Activated CD8-positive, alpha-beta memory T cell treated with anti-CD3 and anti-CD28 coated beads, Interleukin-2, amount 10 ng/mL, durations not matched to agents 7 days and 5 days (primary cell): ENCODE measurements around the gene B3GNT7. TPM values are rescaled to one million over a fixed set of nuclear protein-coding genes. Genes with fewer than 3 reads are reported as not detected.
A peak's percentile ranks its signal among the peaks of the same experiment; 100 is the strongest.

Experiments used
- ATAC-seq: fragments of 150-1000 bp; cut with Tn5 transposase; one replicate; pipeline ENCODE4 v1.10.0; 2021; ENCODE audit warnings: moderate library complexity
- CTCF ChIA-PET: fragments of 350-600 bp; sonication (Branson Sonifier 250); formaldehyde crosslinking; loops from one replicate; lab custom pipeline; 2021; ENCODE audit warnings: antibody characterized with exemption; lab: Charles Lee
- DNase-seq: peaks from one replicate; pipeline ENCODE4 v3.0.0-alpha.2; 2020
- H3K27ac Mint-ChIP-seq: one replicate; pipeline ENCODE4 v1.8.0; 2021; ENCODE audit warnings: mild to moderate bottlenecking, mixed read lengths
- H3K27me3 Mint-ChIP-seq: one replicate; pipeline ENCODE4 v1.8.0; 2021; ENCODE audit warnings: mixed read lengths
- H3K36me3 Mint-ChIP-seq: one replicate; pipeline ENCODE4 v1.8.0; 2021; ENCODE audit warnings: mild to moderate bottlenecking, mixed read lengths
- H3K4me1 Mint-ChIP-seq: one replicate; pipeline ENCODE4 v1.8.0; 2021; ENCODE audit warnings: mixed read lengths
- H3K4me3 Mint-ChIP-seq: one replicate; pipeline ENCODE4 v1.8.0; 2021; ENCODE audit warnings: mild to moderate bottlenecking, moderate library complexity, mixed read lengths
- H3K9me3 Mint-ChIP-seq: one replicate; pipeline ENCODE4 v1.8.0; 2022; ENCODE audit warnings: low read depth, mixed read lengths
- total RNA-seq, 2 experiments: library from RNA; stranded (reverse); gene quantifications; one replicate each; pipeline ENCODE4 v1.2.3, GENCODE V29; 2021

Gene B3GNT7
- total RNA-seq, 2 experiments from 2014 or later: 0.47 to 0.49 TPM

DNA sequence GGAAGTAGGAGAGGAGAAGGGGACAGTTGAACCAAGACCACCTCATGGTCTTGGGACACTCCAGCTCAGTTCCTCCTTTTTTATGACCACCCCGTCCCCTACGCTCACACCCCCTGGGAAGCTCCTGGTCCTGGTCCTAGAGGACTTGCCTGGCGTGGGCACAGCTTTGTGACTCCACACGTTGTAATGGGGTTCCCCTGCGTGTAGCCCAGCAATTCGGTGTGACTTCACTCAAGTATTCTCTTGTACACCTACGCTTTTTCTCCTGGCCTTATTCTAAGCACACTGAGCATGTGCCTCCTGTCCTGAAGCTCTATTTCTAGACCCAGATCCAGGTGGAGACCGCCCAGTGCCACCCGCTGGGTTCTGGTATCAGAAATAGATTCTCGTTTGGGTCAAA is 36.1 kb upstream of the B3GNT7 start:
- no peaks in the 10 kb centered on the region for H3K9me3 Mint-ChIP-seq
- H3K36me3 Mint-ChIP-seq: no peaks in the 10 kb centered on the region
- no peak overlapping the region for H3K27ac Mint-ChIP-seq

GRCh38 chr2:231359948-231360347 is 35.6 kb upstream of the B3GNT7 start:
- DNase-seq (no peak), ATAC-seq (no peak)
- no peaks in the 10 kb centered on the region for H3K9me3 Mint-ChIP-seq
- H3K27ac Mint-ChIP-seq: no peak overlapping the region
- no peak overlapping the region for H3K4me3 Mint-ChIP-seq
- no peaks in the 10 kb centered on the region for H3K36me3 Mint-ChIP-seq
- no peaks in the 10 kb centered on the region for H3K27me3 Mint-ChIP-seq
- CTCF ChIA-PET: no interaction called here
- peaks cover 21% of the 10 kb centered on the region for H3K4me1 Mint-ChIP-seq

More for the DNA sequence above, 36.1 kb upstream of the B3GNT7 start:
- Mint-ChIP-seq H3K4me1 (peaks cover 19% of the 10 kb centered on the region), H3K4me3 (no peak overlapping the region), H3K27me3 (no peaks in the 10 kb centered on the region)
- ATAC-seq (no peak), DNase-seq (no peak)
- CTCF ChIA-PET: no interaction called here

DNA sequence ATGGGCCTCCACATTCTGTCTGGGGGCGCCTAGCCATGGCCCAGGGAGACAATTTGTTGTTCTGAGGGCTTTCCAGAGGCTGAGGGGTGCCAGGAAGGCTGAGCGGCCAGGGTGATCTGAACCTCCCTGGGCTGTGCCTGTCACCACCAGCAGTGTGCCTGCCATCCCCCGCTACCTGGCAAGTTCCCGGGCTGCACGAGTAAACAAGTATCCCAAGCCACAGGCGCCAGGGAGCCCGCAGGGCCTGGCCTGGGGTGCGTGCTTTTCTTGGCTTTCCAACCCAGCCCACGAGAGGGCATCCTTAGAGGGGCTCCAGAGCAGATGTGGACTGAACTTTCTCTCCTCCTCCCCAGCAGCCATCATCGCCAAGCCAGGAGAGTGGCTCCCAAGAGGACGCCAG is 35.1 kb upstream of the B3GNT7 start:
- CTCF ChIA-PET: no interaction called here
- no peak for ATAC-seq
- no peak for DNase-seq
- Mint-ChIP-seq H3K27ac (no peak overlapping the region), H3K4me1 (peaks cover 21% of the 10 kb centered on the region), H3K4me3 (no peak overlapping the region), H3K27me3 (no peaks in the 10 kb centered on the region), H3K9me3 (no peaks in the 10 kb centered on the region), H3K36me3 (no peaks in the 10 kb centered on the region)

DNA sequence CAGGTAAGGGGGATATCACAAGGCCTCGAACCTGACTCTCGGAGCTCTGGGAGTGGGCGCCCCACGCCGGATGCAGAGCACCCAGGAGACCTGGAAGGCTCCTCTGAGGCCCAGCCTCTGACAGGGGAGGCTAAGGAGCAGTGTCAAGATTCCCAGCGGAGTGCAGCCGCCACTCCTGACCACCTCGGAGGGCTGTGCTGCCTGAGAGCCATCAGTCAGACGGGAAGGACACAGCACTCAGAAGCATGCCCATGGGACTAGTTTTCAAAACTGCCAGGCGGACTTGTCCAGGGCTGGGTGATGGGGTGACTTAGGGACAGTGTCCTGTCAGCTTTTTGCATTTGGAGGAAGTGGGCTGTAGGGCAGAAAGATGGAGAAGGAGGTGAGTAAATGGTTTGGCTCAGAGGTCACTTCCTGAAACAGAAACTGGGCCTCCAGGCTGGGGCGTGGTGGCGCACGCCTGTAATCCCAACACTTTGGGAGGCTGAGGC is 34.6 kb upstream of the B3GNT7 start:
- no peak for DNase-seq
- Mint-ChIP-seq H3K27ac (no peak overlapping the region), H3K9me3 (no peaks in the 10 kb centered on the region), H3K4me3 (no peak overlapping the region), H3K4me1 (peaks cover 21% of the 10 kb centered on the region), H3K27me3 (no peaks in the 10 kb centered on the region), H3K36me3 (no peaks in the 10 kb centered on the region)
- CTCF ChIA-PET: interaction anchor here (1.5 kb wide), 1 partner anchor 91 kb away, joined by 4 read pairs; no protein-coding TSS in a partner anchor
- ATAC-seq: no peak

DNA sequence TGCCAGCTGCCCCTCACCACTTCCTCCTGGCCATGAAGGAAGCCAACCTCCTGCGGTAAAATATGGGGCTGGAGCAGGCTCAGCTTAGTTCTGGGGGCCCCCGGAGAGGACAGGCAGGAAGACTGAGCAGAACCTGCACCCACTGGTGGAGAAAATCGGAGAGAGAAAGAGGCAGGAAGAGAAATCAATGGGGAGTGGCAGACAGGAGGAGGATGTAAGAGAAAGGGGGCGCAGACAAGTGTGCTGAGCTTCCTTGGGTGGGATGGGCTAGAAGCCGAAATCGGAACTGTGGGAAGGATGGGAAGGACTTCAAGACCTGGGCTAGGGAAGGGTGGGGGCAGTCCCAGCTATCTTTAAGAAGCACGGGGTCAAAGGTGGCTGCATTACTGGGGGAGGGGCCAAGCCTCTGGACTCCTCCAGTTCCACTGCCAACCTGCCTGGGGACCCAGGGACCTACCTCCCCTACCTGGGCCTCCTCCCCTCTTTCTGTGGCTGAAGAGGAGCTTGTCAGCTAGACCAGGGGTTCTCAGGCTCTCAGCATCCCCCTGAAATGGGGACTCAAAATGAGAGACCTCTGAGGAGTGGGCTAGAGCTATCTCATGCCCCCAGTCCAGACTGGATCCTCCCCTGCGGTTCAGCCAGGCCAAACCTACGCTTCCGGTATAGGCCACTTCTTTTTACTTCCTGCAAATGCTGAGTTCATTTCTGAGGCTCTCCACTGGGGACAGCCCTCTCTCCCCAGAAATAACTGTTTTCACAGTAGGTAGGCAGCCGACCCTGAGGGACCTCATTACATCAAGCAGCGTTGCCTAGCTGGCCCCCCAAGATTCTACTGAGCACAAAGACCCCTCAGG is 33.6 kb upstream of the B3GNT7 start:
- no peaks in the 10 kb centered on the region for H3K27me3 Mint-ChIP-seq
- H3K9me3 Mint-ChIP-seq: no peaks in the 10 kb centered on the region
- CTCF ChIA-PET: interaction anchor here (0.8 to 1.9 kb wide), 5 partner anchors 12 to 156 kb away, joined by 3 to 10 read pairs (median 4); partner anchors contain the start of gene B3GNT7
- H3K36me3 Mint-ChIP-seq: no peaks in the 10 kb centered on the region
- DNase-seq (peak; percentile 71), ATAC-seq (peak; percentile 89)
- H3K27ac Mint-ChIP-seq: peak overlapping the region; percentile 81
- no peak overlapping the region for H3K4me3 Mint-ChIP-seq
- peaks cover 21% of the 10 kb centered on the region for H3K4me1 Mint-ChIP-seq

- CTCF ChIA-PET: interaction anchor here (1.2 to 1.9 kb wide), 4 partner anchors 11 to 89 kb away, joined by 3 to 10 read pairs (median 4); partner anchors contain the start of gene B3GNT7
Measured at GRCh38 chr2:231362555-231363184, 32.8 kb upstream of the B3GNT7 start.

GRCh38 chr2:231364061-231364460 is 31.4 kb upstream of the B3GNT7 start:
- Mint-ChIP-seq H3K27me3 (no peaks in the 10 kb centered on the region), H3K4me3 (no peak overlapping the region), H3K9me3 (no peaks in the 10 kb centered on the region), H3K36me3 (no peaks in the 10 kb centered on the region), H3K4me1 (peaks cover 21% of the 10 kb centered on the region), H3K27ac (no peak overlapping the region)
- ATAC-seq (no peak), DNase-seq (no peak)
- CTCF ChIA-PET: interaction anchor here (0.7 kb wide), 1 partner anchor 24 kb away, joined by 3 read pairs; no protein-coding TSS in a partner anchor

More at GRCh38 chr2:231362555-231363184, 32.8 kb upstream of the B3GNT7 start:
- no peaks in the 10 kb centered on the region for H3K27me3 Mint-ChIP-seq
- no peaks in the 10 kb centered on the region for H3K9me3 Mint-ChIP-seq
- peak; percentile 57 for ATAC-seq
- H3K27ac Mint-ChIP-seq: peak overlapping the region; percentile 81
- peaks cover 21% of the 10 kb centered on the region for H3K4me1 Mint-ChIP-seq
- H3K4me3 Mint-ChIP-seq: no peak overlapping the region
- no peaks in the 10 kb centered on the region for H3K36me3 Mint-ChIP-seq
- DNase-seq: peak; percentile 51

GRCh38 chr2:231364961-231365810 is 30.3 kb upstream of the B3GNT7 start:
- CTCF ChIA-PET: no interaction called here

DNA sequence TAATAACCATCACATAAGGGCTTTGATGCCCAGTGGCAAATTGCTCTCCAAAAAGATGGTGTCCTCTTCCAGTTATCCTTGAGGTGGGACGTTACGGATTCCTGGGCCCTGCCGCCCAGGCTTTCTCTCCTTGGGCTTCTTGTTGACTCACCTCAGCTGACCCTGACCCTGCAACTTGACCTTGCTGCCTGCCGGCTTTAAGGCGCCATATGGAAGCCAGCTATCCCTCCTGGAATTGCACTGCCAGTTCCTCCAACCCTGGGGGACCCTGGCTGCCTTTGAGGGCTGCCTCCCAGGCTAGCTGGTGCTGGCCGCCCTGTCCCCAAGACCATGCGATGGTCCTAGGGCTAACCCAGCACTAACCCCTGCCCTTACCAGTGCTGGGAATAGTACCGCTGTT is 28.3 kb upstream of the B3GNT7 start:
- Mint-ChIP-seq H3K4me1 (peaks cover 13% of the 10 kb centered on the region), H3K9me3 (no peaks in the 10 kb centered on the region), H3K4me3 (no peak overlapping the region), H3K27me3 (no peaks in the 10 kb centered on the region), H3K36me3 (no peaks in the 10 kb centered on the region), H3K27ac (no peak overlapping the region)
- no peak for DNase-seq
- no peak for ATAC-seq
- CTCF ChIA-PET: no interaction called here

More at GRCh38 chr2:231364961-231365810, 30.3 kb upstream of the B3GNT7 start:
- Mint-ChIP-seq H3K27ac (no peak overlapping the region), H3K9me3 (no peaks in the 10 kb centered on the region), H3K36me3 (no peaks in the 10 kb centered on the region), H3K27me3 (no peaks in the 10 kb centered on the region), H3K4me1 (peaks cover 21% of the 10 kb centered on the region), H3K4me3 (no peak overlapping the region)
- DNase-seq (no peak), ATAC-seq (no peak)

DNA sequence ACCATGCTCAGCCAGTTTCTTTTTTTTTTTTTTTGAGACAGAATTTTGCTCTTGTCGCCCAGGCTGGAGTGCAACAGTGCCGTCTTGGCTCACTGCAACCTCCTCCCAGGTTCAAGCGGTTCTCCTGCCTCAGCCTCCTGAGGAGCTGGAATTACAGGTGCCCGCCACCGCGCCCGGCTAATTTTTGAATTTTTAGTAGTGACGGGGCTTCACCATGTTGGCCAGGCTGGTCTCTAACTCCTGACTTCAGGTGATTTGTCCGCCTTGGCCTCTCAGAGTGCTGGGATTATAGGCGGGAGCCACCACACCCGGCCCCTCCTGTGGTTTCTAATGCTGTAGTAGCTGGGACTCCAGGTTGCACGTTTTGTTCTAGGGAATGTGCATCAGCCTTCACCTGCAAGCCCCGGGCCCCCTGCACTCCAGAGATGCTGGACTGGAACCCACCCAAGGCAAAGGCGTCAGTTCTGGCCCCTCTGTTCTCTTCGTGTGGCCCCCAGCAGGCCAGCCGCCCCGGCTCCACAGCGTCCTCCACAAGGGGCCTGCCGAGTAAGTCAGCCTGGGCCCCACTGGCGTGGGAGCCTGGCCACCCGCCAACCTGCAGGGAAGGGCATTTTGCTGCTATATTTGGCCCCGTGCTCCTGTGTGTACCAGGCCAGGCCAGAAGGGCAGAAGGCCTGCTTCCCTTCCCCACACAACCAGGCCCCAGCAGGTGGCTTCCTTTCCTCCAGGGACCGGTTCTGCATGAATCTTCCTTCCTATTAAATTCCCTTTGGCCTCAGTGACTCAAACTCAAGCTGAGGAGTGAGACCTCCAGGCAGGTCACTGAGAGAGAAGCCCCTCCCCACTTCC is 25.7 kb upstream of the B3GNT7 start:
- Mint-ChIP-seq H3K36me3 (no peaks in the 10 kb centered on the region), H3K27ac (no peak overlapping the region), H3K9me3 (no peaks in the 10 kb centered on the region), H3K27me3 (no peaks in the 10 kb centered on the region), H3K4me1 (peaks cover 2% of the 10 kb centered on the region), H3K4me3 (no peak overlapping the region)
- no peak for ATAC-seq
- DNase-seq: no peak
- CTCF ChIA-PET: no interaction called here

DNA sequence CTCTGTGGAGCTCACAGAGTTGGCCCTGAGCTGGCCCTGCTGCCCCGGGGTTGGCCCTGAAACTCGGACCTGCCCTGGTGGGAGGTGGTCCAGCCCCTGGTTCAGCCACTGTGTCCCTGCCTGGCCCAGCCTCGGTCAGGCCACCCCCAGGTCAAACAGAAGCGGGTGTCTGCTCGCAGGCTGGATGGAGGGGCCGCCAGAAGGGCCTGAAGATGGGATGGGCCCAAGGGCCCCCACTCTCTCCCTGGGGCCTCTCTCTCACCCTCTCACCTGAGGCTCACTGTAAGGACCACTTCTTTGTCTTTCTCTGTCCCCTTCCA is 25.1 kb upstream of the B3GNT7 start:
- no peak for ATAC-seq
- no peaks in the 10 kb centered on the region for H3K36me3 Mint-ChIP-seq
- no peak overlapping the region for H3K4me3 Mint-ChIP-seq
- no peaks in the 10 kb centered on the region for H3K4me1 Mint-ChIP-seq
- H3K27ac Mint-ChIP-seq: no peak overlapping the region
- H3K27me3 Mint-ChIP-seq: no peaks in the 10 kb centered on the region
- CTCF ChIA-PET: no interaction called here
- H3K9me3 Mint-ChIP-seq: no peaks in the 10 kb centered on the region
- DNase-seq: no peak

DNA sequence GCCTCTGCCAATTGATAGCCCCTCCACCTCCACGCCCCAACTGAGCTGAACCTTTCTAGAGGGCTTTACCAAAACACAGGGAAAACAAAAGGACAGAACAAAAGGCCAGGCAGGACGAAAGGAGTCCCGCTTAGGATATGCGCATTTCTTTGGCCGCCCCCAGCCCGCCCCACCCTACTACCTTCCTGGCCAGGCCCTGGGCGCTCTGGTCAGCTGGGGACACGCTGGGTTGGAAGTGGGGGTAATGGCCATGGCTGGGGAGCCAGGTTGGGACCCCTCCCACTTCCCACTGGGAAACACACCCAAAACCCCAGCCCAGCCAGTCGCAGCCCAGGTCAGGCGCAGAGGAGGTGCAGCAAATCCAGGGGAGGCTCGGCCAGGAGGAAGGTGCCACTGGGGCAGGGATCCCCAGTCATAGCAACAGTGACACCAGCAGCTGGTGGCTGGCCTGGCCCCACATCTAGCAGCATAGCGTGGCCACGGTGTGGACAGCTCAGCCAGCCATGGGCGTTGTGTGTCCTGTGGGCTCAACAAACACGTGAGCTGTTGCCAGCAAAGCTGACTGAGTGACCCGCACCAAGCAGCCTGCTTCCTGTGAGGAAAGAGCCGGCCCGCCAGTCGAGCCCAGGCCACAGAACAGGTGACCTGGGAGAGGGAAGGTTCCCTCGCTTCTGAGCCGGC is 24.6 kb upstream of the B3GNT7 start:
- H3K27ac Mint-ChIP-seq: no peak overlapping the region
- H3K9me3 Mint-ChIP-seq: no peaks in the 10 kb centered on the region
- H3K4me1 Mint-ChIP-seq: no peaks in the 10 kb centered on the region
- ATAC-seq (no peak), DNase-seq (no peak)
- no peaks in the 10 kb centered on the region for H3K36me3 Mint-ChIP-seq
- CTCF ChIA-PET: no interaction called here
- no peak overlapping the region for H3K4me3 Mint-ChIP-seq
- H3K27me3 Mint-ChIP-seq: no peaks in the 10 kb centered on the region
